Measurements from ENCODE around the gene ENOX2. TPM values are rescaled to one million over a fixed set of nuclear protein-coding genes. Genes with fewer than 3 reads are reported as not detected.
A peak's percentile ranks its signal among the peaks of the same experiment; 100 is the strongest.

Gene ENOX2
- polyA plus RNA-seq, 3 donors, result 6.8 to 22.1 (median 14.7) TPM

- intact Hi-C loops (cut with micrococcal nuclease), result no loop called here
- H3K27me3 Mint-ChIP-seq (ENCODE audit: low read depth in 3 of 3), result no peaks in the 10 kb centered on the region
- H3K4me3 Mint-ChIP-seq, result no peak overlapping the region
- Histone ChIP-seq H3K27me3 (ENCODE audit: control insufficient read depth in 2 of 2, insufficient read depth in 2 of 2, low read length in 2 of 2) (no peaks in the 10 kb centered on the region), H3K36me3 (replicated peaks in 1 of 2; ENCODE audit: control insufficient read depth in 1 of 2, insufficient read depth in 2 of 2, low read length in 2 of 2) (no peaks in the 10 kb centered on the region), H3K4me1 (ENCODE audit: control insufficient read depth in 1 of 2, insufficient read depth in 2 of 2, low read length in 2 of 2) (no peaks in the 10 kb centered on the region), H3K27ac (ENCODE audit: low read depth in 1 of 2, low read length in 2 of 2) (no peak overlapping the region), H3K9me3 (replicated peaks in 1 of 2; ENCODE audit: control insufficient read depth in 1 of 2, insufficient read depth in 1 of 2, low read length in 2 of 2) (no peaks in the 10 kb centered on the region), H2AFZ (ENCODE audit: insufficient read depth, low read depth, low read length, poor library complexity, severe bottlenecking) (no peak overlapping the region), H3K4me2 (replicated peaks; ENCODE audit: extremely low read depth, low read length, poor library complexity, severe bottlenecking) (no peak overlapping the region), H3K79me2 (ENCODE audit: insufficient read depth, low read length) (no peaks in the 10 kb centered on the region), H4K20me1 (ENCODE audit: insufficient read depth, low read length) (no peaks in the 10 kb centered on the region), H3K9ac (ENCODE audit: insufficient read depth, low read length, poor library complexity, severe bottlenecking) (no peak overlapping the region), H3K4me3 (replicated peaks in 1 of 3; ENCODE audit: low read depth in 2 of 3, low read length in 3 of 3) (no peak overlapping the region)
- WGBS (ENCODE audit: insufficient coverage), result no CpG with 5 or more reads among the region's 1 CpG
- H3K27ac Mint-ChIP-seq, result no peak overlapping the region
- no peaks in the 10 kb centered on the region for H3K9me3 Mint-ChIP-seq
- TF ChIP-seq CTCF (IDR thresholded peaks at IDR 0.05), result no peak
- no peak for DNase-seq
- no peaks in the 10 kb centered on the region for H3K4me1 Mint-ChIP-seq
- H3K36me3 Mint-ChIP-seq, result peaks cover 0 to 6% of the 10 kb centered on the region in 2 donors
Measured at GRCh38 chrX:130775849-130776248, 127.2 kb downstream of the ENOX2 start.

GRCh38 chrX:130772776-130773143 is 130.2 kb downstream of the ENOX2 start:
- 75% methylated on average over 2 of the region's 4 CpGs for WGBS (ENCODE audit: insufficient coverage)
- Histone ChIP-seq H2AFZ (ENCODE audit: insufficient read depth, low read depth, low read length, poor library complexity, severe bottlenecking) (no peak overlapping the region), H3K4me3 (replicated peaks in 1 of 3; ENCODE audit: low read depth in 2 of 3, low read length in 3 of 3) (no peak overlapping the region), H3K9me3 (replicated peaks in 1 of 2; ENCODE audit: control insufficient read depth in 1 of 2, insufficient read depth in 1 of 2, low read length in 2 of 2) (no peaks in the 10 kb centered on the region), H4K20me1 (ENCODE audit: insufficient read depth, low read length) (no peaks in the 10 kb centered on the region), H3K79me2 (ENCODE audit: insufficient read depth, low read length) (no peaks in the 10 kb centered on the region), H3K4me1 (ENCODE audit: control insufficient read depth in 1 of 2, insufficient read depth in 2 of 2, low read length in 2 of 2) (no peaks in the 10 kb centered on the region), H3K4me2 (replicated peaks; ENCODE audit: extremely low read depth, low read length, poor library complexity, severe bottlenecking) (no peak overlapping the region), H3K36me3 (replicated peaks in 1 of 2; ENCODE audit: control insufficient read depth in 1 of 2, insufficient read depth in 2 of 2, low read length in 2 of 2) (no peaks in the 10 kb centered on the region), H3K27me3 (ENCODE audit: control insufficient read depth in 2 of 2, insufficient read depth in 2 of 2, low read length in 2 of 2) (no peaks in the 10 kb centered on the region), H3K9ac (ENCODE audit: insufficient read depth, low read length, poor library complexity, severe bottlenecking) (no peak overlapping the region), H3K27ac (ENCODE audit: low read depth in 1 of 2, low read length in 2 of 2) (no peak overlapping the region)
- peaks cover 4% of the 10 kb centered on the region for H3K4me1 Mint-ChIP-seq
- peaks cover 0 to under 1% of the 10 kb centered on the region in 2 donors for H3K36me3 Mint-ChIP-seq
- no peak for DNase-seq
- no peak overlapping the region for H3K4me3 Mint-ChIP-seq
- peak overlapping the region in 1 of 7 donors; percentile 25 for H3K27ac Mint-ChIP-seq
- H3K9me3 Mint-ChIP-seq, result no peaks in the 10 kb centered on the region
- peaks cover 0 to 4% (median 0%) of the 10 kb centered on the region in 3 donors for H3K27me3 Mint-ChIP-seq (ENCODE audit: low read depth in 3 of 3)
- intact Hi-C loops (cut with micrococcal nuclease), result no loop called here
- TF ChIP-seq CTCF (IDR thresholded peaks at IDR 0.05), result no peak

All from CD14-positive monocyte (primary cell).